HG02840 (cell line): ENCODE measurements around the gene HS1BP3.

Experiments
- ATAC-seq: cut with Tn5 transposase; IDR thresholded peaks from one replicate; pipeline ENCODE4 v1.9.1; 2021; ENCODE audit warnings: mild to moderate bottlenecking, moderate library complexity, moderate number of reproducible peaks; ENCODE audit not compliant: unreplicated experiment, low FRiP score

Gene HS1BP3

DNA sequence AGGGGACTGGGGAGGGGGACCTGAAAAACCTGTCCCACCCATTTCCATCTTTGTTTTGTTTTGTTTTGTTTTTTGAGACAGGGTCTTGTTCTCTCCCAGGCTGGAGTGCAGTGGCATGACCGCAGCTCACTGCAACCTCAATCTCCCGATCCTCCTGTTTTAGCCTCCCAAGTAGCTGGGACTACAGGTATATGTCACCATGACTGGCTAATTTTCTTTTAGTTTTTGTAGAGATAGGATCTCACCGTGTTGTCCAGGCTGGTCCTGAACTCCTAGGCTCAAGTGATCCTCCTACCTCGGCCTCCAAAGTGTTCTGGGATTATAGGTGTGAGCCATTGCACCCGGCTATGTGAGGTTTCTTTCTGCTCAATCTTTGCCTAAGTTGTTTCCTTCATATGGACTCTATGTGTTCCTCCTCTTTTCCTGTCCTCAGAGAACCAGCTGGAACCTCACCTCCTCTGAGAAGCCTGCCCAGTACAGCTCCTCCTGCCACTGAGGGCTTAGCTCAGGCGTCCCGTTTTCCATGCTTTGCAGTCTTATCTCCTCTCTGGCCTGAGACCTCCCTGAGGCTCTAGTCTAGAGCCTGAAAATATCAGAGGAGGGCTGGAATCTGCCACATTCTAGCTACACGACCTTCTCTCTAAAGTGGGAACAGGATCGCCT, 74.8 kb downstream of the HS1BP3 start:
- no peak for ATAC-seq

DNA sequence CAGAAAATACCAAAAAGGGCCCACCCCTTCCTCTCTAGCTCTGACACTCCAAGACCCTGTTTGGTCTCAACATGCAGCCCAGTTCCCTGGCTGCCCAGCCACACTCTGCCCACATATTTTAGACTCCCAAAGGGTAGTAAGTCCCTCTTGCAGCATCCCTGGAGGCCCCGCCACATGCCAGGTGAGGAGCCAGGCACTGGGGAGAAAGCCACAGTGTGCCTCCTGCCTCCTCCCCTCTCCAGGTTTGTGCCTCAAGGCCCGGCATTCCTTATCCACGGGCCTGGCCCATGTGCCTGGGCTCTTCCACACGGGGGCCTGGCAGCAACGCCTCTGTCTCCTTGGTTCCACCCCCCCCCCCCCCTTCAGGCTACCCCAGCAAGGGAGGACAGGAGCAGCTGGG, 75.5 kb downstream of the HS1BP3 start:
- ATAC-seq, result no peak

GRCh38 chr2:20574930-20575329, 76.0 kb downstream of the HS1BP3 start:
- ATAC-seq, result no peak

- ATAC-seq, result no peak
Measured at GRCh38 chr2:20574423-20574911, 76.4 kb downstream of the HS1BP3 start.

- no peak for ATAC-seq
Measured at GRCh38 chr2:20573620-20574422, 77.1 kb downstream of the HS1BP3 start.

- no peak for ATAC-seq
Measured at GRCh38 chr2:20572221-20572620, 78.7 kb downstream of the HS1BP3 start.

DNA sequence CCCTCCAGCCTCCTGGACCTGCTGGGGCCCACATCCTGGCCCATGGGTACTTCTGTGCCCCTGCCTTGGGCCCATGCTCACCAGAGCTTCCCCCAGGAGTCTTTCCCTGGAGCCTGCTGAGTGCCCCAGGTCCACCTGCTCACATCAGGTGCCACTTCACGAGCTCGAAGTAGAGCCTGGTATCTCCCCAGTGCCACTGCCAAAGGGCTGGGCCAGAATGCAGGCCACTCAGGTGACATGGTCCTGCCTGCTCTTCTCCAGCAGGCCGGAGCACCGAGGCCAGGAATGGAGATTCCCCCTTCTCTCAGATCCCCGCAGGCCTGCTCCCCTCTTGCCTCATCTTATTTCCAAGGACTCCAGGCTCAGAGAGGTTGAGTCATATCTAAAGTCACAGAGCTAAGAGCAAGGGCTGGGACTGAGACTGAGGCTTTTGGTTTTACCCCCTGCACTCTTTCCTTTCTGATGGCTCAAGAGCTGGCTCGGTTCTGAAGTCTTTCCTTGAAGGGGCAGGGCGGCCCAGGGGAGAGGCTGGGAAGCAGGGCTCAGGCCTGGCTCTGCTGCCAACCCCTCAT, 79.2 kb downstream of the HS1BP3 start:
- no peak for ATAC-seq

DNA sequence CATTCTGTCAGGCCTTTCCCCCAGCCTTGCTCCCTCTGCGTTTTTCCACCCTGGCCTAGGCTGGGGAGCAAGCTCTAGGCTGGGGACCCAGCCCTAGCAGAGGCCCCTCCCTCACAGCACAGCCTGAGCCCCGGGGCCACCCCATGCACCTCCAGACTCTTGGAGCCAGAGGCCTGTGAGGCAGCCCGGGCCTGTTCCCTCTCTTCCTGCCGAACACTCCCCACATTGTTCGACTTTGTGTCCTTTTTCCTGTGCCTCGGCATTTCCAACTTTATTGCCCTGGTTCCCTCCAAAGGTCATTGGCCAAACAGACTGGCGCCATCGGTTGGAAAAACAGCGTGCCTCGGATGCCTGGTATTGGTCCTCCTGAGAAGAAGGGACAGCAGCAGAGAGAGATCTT, 79.7 kb downstream of the HS1BP3 start:
- no peak for ATAC-seq

DNA sequence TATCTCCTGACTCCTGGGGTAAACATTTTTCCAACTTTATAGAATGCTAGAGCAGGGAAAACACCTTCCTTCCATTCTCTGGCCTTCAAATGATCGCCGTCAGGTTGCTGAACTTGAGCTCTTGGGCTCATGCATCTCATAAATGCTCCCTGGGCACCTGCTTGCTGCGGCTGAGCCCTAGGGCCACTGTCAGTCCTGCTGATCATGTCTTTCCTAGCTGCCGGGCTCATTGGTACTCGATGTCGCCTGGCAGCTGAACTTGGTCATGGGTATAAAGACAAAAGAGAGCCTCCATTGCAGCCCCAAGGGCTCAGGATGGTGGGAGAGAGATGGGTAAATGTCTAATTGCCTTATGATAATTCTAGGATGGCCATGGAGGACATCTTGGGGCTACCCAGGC, 80.6 kb downstream of the HS1BP3 start:
- no peak for ATAC-seq

- no peak for ATAC-seq
Measured at GRCh38 chr2:20569464-20570223, 81.3 kb downstream of the HS1BP3 start.

DNA sequence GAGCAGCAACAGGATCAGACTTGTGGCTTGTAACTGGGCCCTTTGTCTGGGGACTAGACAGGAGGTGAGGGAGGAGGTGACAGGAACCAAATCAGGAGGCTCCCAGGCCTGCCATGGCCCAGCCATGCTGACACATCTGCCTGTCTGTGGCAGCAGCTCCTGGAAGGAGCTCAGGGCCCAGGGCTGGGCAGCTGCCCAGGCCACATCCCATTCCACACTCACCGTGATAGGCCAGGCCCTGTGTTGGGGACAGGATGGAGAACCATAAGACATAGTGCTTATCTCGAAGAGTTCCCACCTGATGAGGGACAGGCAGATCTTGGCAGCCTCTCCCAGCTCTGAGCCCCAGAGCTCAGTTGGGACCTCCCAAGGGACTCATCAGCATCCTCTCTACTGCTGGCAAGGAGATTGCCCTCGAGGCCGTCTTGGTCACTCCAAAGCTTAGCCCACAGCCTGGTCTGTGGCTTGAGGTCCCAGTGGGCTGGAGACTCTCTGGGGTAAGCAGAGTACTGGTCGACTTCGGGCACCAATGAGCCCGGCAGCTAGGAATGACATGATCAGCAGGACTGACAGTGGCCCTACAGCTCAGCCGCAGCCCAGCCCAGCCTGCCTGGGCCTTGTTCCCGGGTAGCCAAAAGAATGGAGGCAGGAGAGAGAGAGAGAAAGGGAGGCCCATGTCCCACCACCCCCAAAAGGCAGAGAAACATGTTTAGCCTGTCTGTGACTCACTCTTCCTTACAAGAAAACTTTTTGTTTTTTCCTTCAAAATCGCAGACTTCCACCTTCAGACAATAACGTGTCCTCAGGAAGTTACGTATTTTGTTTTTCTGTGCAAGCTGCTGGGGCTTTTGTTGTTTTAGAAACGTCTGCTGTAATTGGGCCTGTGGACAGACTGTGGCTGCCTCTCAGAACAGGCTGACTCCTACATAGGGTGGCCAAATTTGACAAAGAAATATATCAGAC, 82.1 kb downstream of the HS1BP3 start:
- no peak for ATAC-seq

DNA sequence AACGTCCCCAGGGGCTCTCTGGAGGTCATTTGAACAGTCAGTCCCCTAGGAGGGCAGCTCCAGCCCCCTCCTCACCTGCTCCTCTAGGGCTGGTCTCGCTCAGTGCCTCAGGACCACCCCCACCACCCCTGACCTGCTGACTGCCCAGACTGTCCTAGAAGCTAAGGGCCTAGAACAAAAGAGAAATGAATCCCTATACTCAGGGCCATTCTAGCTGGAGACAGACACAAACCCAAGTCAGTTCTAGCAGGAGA, 83.0 kb downstream of the HS1BP3 start:
- no peak for ATAC-seq
